Stimulated activated CD4-positive, alpha-beta T cell treated with anti-CD3 and anti-CD28 coated beads, Interleukin-12 subunit alpha, Interleukin-12 subunit beta, amount 100 ng/mL, for 48 hours (primary cell): ENCODE data around the gene NT5C1B.
"Not testable (repeated sequence)": the region's sequence is repeated elsewhere in the genome, so short reads cannot be mapped to it uniquely, and the experiment has no call there.

ENCODE experiments used
- DNase-seq, 3 donors: peaks; one replicate each; pipeline ENCODE4 v3.0.0-alpha.2; 2020; ENCODE audit warnings: low read depth in 2 of 3, low spot score in 1 of 3

NT5C1B gene

DNA sequence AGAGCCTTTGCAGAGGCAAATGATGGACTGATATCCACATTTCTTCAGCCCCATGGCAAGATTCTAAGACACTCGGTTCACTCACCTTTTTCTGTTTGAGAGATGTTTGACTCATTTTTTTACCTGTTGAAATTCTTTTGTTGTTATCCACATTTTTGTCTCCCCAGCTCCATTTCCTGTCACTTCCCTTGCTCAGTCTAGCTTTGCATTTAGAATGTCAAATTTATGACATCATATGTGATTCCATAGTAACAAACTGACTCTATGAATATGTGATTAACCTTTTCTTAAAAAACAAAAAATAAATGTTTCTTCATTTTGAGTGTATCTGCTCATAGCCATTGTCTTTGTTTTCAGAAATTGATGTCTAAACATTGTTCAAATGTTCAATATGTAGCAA, at the start of gene NT5C1B:
TSS of gene NT5C1B (minus strand) at position 216 of the 400 bp plus-strand sequence. CDS start at position 115, 101 bp downstream.
- DNase-seq, result no peak

DNA sequence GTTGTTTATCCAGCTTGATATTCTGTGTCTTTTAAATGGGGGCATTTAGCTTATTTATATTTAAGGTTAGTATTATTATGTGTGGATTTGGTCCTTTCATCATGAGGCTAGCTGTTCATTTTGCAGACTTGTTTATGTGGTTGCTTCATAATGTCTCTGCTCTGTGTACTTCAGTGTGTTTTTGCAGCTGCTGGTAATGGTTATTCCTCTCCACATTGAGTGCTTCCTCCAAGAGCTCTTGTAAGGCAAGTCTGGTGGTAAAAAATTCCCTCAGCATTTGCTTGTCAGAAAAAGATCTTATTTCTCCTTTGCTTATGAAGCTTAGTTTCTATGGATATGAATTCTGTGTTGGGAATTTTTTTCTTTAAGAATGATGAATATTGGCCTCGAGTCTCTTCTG, 47.8 kb upstream of the NT5C1B start:
- no peak for DNase-seq

DNA sequence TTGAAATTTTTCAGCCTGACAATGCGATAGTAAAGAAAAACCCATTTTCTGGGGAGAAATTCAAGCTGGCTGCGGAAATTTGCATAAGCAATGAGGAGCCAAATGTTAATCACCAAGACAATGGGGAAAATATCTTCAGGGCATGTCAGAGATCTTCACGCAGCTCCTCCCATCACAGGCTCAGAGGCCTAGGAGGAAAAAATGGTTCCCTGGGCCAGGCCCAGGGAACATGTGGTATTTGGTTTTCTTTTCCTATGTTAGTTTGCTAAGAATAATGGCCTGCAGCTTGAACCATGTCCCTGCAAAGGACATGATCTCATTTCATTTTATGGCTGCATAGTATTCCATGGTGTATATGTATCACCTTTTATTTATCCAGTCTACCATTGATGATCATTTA, 43.3 kb upstream of the NT5C1B start:
- not testable (repeated sequence) for DNase-seq

DNA sequence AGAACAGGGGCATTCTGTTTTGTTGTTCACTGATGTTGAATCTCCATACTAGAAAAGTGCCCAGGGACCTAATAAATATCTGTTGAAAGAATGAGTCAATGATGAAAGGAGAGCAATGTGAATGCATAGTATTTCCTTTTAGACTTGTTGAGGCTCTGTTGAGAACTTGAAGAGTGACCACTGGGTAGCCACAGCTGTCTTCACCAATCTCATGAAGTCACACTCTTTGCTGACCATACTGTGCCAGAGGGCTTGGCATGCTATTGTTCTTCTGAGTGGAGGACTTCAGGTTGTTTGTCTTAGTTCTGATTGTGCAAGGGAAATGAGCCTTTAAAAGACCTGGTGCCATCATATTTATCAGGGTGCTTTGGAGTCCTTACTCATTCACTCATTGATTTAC, 41.6 kb upstream of the NT5C1B start:
- no peak for DNase-seq

DNA sequence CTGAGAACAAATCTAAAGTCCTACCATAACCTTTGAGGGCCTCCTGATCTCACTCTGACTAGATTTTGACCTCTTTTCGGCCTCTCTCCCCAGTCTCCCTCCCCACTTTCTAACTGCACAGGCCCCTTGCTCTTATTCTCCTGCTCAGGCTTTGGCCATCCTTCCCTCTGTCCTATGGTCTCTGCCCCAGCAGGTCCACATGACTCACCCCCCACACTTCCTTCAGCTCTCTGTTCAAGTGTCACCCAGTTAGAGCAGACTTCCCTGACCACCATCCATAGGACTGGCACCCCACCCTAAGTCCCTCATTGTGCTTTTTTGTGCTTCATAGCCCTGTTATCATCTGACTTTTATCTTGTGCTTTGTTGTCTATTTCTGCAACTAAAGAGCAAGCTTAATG, 41.2 kb upstream of the NT5C1B start:
- DNase-seq, result no peak

DNA sequence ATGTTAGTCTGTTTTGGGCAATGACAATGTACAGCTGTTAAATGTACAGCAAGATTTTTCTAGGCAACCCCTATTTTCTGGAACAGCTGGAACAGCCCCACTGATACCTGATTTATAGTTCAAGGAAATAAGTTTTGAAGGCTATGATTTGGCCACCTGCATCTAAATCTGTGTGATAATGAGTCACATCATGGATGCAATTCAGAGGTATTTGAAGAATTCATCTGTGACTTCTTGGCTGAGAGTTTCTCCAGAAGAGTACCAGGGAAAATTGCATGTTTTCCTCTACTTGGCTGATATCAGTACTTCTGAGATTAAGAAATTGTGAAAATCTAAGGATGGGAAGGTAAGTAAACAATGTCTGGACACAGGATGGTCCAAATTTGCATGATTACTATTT, 40.7 kb upstream of the NT5C1B start:
- no peak for DNase-seq

DNA sequence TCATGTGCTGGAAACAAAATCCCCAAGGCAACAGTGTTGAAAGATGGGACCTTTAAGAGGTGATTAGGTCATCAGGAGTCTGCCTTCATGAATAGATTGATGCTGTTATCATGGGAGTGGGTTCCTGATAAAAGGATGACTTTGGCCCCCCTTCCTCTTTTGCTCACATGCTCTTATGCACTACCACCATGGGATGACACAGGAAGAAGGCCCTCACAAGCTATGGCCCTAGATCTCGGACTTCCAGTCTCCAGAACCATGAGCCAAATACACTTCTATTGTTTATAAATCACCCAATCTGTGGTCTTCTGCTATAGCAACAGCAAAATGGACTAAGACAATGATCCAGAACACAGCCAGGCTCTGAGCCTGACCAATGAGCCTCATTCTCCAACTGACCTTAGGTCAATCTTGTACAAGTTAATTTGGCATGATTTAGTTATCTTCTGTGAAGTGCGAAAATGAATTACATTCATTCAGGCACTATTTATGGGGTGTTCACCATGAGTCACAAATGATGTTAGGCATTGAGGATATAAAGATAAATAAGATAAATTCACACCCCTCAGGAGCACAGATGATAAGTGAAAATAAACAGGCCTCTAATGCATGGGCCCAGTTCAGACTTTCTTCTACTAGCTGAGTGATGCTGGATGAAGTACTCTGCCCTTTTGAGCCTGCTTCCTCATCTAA, 37.7 kb upstream of the NT5C1B start:
- no peak for DNase-seq

DNA sequence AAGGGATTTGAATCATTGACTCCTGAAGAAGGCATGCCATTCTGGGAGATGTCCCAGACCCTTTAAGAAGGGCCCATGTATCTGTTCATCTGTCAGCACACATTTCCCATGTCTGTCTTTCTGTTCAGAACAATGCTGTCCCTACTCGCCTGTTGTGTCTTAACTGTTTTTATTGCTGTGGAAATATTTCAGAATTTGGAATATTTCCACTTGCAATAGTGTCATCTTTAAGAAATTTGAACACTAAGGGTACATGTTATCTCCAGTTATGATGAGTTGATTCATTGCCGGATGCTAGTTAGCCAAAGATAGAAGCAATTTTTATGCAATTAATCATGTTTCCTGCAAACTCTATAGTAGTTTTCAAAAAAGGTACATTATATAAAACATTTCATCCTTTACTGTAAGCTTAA, 36.9 kb upstream of the NT5C1B start:
- DNase-seq, result no peak

DNA sequence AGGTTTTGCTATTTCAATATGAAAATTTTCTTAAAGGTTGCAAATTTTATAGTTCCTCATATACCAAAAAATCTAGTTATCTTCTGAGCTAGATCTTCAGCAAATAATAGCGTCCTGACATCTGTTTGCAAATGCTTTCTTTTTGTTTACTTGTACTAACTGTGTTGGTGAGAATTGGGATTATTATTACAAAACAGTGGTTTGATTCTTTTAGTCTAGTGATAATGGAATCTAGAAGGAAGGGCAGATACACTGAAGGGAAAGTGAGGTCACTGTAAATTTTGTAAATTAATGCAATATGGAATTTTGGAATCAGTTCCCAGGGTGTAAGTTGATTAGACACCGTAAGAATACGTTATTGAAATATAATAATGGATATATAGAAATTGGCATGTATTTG, 36.2 kb upstream of the NT5C1B start:
- DNase-seq, result no peak

DNA sequence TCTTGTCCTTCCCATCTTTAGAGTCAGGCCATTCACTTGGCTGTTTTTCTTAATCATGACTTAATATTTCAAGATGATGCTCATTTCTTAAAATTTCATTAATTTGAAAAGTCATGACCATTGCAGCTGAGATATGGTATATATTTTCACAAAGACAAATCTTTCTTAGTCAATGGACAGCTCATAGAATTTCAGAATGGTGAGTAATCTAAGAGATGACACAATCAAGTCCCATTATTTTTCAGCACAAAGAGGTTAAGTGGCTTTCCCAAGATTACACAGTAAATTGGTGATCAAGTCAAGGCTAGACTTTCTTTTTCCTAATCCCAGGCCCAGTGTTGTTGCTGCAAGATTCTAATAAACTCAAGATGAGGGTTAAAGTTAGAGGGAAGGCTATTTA, 34.4 kb upstream of the NT5C1B start:
- DNase-seq, result no peak

DNA sequence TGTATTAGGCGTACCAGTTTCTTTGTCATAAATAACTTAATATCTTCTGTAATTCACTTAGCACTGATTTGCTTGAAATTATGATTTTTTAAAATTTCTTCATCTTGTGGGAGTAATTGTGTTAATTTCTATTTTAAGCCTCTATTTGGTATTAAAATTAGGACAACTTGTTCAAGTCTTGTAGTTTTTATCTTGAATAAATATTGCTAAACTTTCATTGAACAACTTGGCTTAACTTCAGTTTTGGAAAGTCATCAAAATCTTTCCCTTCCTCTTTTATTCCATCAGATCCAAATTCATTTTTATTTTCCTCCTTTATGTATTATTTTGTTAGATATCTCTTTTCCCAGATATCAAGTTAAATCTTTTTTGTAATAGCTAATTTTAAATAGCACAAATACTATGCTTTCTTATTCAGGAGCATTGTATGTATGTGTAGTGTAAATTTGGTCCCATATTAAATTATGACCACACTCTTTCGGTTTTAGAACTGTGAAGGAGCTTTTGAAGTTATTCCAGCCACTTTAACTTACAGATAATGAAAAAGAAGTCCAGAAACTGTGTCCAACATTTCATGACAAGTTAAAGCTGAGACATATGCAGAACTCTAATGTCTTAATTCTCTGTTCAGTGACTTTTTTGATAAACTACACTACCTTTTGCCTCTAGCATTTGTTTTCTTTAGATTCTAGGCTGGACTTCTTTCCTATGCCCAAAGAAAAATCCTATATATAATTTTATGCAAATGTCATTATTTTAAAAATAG, 31.7 kb upstream of the NT5C1B start:
- DNase-seq, result no peak

DNA sequence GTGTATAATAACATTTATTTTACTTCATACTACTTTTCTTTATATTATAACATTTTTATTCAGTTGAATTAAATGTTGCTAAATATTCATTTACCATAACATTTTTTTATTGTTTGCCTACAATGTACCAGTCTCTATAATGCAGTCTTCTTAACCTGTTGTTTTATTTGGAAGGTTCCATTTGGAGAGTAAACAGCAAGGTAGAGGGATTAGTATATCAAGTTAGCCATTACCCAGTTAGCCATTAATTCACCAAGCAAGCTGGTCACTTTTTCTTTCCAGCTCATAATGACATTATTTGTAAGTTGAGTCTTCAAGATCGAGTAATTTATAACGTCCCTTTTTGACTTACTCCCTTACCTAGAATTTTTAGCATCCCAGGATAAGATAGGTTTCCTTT, 29.7 kb upstream of the NT5C1B start:
- no peak for DNase-seq

DNA sequence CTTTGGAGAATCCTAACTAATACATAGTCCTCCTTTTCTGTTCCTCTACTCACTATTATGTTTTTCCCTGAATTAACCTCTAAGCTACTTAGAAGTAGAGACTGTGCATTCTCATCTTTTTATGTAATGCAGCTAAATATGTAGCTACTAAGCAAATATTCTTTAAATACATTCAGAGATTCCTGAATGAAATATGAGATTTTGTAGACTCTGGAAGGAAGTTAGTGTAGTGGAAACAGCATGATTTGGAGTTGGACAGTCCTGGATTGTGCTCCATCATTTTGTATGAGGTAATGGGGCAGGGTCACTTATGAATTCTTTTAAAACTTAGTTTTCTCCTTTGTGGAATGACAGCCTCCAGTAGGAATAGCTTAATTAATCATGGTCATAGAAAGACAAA, 24.7 kb upstream of the NT5C1B start:
- no peak for DNase-seq

DNA sequence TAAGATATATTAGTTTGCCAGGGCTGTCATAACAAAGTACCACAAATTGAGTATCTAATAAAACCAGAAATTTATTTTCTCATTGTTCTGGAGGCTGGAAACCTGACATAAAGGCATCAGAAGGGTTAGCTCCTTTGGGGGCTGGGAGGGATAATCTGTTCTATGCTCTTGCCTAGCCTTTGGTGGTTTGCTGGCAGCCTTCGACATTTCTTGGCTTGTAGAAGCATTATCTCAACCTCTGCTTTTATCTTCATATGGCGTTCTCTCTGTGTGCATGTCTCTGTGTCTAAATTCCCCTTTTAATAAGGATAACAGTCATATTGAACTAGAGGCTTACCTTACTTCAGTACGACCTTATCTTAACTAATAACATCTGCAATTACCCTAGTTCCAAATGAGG, 22.8 kb upstream of the NT5C1B start:
- no peak for DNase-seq

DNA sequence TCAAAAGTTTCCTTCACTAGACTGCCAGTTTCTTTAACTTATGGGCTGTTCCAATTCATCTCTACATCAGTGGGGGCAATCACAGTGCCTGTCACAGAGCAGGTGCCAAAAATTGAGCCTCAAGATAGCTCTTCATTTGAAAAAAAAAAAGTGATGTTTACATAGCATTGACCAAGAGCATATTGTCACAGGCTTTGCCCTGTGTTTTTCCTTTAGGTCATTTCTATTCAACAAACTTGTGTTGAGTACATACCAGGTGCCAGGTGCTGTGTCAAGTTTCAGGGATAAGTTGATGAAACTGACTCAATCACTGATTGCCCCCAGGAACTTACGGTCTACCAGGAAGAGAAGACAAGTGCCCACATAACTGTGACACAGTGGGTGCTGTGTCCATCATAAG, 22.2 kb upstream of the NT5C1B start:
- DNase-seq, result no peak

DNA sequence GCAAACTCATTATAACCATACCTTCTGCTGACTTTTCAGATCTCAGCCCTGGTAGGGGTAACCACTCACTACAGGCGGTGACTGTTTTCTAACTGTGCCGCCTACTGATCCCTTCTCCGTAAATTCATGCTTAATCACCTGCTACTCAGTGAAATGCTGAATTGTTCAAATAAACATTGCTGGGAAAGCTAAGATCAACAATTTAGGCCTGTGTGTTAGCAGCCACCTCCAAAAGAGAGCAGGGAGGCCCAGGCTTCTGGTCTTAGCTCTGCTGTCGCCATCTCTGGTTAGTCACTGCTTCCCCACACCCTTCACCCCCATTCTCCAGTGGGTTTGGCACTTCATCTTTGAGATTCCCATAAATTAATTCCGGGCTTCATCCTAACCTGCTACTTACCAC, 21.8 kb upstream of the NT5C1B start:
- no peak for DNase-seq

DNA sequence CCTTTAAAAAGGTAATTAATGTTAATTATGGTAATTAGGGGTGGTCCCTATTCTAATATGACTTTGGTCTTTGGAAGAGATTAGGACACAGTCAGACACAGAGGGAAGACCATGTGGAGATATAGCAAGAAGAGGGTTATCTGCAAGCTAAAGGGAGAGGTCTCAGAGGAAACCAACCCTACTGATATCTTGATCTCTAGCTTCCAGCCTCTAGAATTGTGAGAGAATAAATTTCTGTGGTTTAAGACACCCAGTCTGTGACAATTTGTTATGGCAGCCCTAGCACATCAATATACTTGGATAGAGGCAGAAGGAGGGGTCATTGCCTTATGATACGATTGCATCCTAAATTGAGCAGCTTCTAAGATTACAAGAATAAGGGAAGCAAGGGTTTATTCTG, 21.3 kb upstream of the NT5C1B start:
- no peak for DNase-seq

DNA sequence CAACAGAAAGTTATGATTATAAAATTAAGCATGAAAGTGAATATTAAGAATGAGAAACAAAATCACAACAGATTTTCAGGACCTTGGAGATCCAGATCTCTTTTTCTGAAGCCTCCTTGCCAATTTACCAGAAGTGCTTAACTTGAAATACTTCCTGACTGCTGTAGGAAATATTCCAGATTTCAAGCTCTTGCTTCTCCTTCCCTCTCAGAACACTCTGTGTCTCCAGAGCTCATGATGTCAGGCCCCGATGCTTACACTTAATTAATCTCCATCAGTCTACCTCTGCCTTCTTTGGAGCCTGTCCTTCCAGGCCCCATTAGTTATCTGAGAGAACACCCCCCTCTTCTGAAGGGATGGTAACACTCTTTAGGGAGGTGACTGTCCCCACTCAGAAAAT, 20.7 kb upstream of the NT5C1B start:
- no peak for DNase-seq

DNA sequence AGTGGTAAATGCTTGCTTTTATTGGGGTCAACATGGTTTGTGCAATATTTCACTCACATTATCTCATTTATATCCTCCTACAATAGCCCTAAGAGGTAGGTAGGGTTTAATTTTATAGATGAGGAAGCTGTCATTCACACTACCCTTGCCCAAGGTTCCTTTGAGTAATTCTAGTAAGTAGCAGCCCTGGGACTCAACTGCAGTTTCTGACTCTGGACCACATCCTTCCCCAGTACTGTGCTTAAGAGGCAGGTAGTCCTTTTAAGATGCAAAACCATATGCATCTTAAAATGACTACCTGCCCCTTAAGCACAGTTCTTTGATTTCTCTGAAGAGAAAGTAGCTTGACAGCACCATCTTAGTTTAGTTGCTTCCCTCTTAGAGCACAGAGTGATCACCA, 15.7 kb upstream of the NT5C1B start:
- no peak for DNase-seq

DNA sequence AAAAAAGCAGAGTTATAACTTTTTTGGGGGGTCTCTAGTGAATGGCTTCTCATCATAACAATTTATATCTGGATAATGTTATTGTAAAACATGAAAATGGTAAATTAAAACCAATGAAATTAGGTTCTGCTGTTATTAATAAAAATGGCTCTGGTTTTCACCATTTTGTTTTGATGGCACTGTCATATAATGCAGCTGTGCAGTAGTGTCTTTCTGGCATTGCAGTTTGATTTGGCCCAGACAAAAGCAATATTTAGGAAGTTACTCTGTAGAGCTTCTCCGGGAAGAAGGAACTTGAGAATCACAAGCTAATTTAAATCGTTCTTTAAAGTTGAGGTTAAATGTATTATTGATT, 15.1 kb upstream of the NT5C1B start:
- DNase-seq, result no peak

DNA sequence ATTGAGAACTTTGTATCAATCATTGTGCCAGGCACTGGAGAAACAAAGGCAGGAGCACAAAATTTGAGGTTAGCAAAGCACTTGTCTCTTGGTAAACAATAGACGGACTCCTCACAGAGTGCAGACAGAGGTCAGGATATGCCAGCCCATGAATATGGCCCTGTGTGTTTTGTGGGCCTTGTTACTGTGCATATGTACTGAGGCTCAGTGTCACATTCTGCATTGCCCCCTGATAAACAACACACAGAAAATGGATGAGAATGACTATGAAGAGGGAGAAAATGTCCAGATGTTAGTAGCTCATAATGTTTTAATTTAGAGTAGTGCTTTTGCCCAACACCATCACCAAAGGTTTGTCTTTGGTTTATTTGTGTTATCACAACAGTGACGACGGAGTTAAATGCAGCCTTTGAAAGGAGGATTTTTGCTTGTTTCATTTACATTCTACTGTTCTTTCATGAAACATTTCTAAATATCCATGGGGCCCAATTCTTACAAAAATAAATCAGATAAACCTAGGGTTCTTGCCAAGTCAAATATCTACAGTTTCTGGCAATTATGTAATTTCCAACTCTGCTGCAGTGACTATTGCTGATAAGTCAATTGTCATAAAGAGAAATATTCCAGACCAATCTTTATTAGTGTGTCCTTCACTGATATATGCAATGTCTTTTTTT, 14.6 kb upstream of the NT5C1B start:
- DNase-seq, result no peak

DNA sequence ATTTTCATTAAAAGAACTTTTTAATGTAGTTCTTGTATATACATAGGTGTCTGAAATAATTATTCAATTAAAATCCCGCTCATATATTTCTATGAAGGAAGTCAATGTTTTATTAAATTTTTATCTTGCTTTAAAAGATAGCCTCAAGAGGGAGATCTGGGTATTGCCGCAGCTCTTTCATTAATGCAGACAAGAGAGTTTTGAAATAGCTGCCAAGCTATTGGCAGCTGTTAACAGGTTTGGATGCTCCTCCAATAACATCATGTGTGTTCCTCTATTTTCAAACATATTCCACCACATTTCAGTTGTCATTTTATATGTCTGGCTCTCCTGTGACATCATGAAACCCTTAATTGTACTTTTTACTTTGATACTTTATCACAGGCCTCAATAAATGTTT, 12.9 kb upstream of the NT5C1B start:
- DNase-seq, result no peak

DNA sequence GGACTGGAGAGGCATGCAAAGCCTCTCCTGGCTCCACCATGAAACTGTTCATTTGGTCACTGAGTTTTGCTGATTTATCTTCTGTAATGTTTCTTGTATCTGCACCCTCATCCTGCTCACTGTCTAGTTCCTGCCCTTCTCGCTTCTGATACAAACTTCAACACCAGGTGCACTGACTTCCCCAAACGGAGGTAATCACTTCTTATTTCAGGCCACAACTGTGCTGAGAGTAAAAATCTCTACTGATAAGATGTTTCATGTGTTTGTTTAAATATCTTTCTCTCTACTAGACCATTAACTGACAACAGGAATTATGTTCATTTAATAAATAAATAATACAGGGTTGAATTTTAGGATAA, 10.9 kb upstream of the NT5C1B start:
- no peak for DNase-seq
